GM12872 (cell line): ENCODE results near the gene SLCO6A1.
A peak's percentile ranks its signal among the peaks of the same experiment; 100 is the strongest.

Experiments
- TF ChIP-seq, protein P1 (sequence below): IDR thresholded peaks from 3 replicates; pipeline ENCODE4 v1.5.1; 2011; ENCODE audit warnings: low read depth, mild to moderate bottlenecking, low read length, moderate library complexity; ENCODE audit not compliant: insufficient read depth

SLCO6A1 gene

DNA sequence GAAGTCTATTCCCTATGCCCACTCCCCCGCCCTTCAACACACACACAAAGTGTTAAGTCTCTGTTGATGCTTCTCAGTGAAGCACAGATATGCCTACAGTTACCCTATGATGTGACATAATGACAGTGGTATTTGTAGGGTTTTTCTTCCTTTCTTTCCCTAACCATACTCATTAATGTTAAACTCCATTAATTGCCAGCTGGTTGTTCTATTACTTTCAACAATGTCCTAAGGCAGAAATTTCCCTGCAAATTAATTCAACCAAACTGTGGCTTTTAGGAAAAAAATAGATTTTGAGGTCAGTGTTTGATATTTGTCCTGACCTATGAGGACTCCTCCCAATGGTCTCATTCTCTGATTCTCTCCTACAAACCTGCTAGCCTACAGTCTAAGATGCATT, 38.2 kb upstream of the SLCO6A1 start:
- TF ChIP-seq, protein P1, sequence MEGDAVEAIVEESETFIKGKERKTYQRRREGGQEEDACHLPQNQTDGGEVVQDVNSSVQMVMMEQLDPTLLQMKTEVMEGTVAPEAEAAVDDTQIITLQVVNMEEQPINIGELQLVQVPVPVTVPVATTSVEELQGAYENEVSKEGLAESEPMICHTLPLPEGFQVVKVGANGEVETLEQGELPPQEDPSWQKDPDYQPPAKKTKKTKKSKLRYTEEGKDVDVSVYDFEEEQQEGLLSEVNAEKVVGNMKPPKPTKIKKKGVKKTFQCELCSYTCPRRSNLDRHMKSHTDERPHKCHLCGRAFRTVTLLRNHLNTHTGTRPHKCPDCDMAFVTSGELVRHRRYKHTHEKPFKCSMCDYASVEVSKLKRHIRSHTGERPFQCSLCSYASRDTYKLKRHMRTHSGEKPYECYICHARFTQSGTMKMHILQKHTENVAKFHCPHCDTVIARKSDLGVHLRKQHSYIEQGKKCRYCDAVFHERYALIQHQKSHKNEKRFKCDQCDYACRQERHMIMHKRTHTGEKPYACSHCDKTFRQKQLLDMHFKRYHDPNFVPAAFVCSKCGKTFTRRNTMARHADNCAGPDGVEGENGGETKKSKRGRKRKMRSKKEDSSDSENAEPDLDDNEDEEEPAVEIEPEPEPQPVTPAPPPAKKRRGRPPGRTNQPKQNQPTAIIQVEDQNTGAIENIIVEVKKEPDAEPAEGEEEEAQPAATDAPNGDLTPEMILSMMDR: no peak

DNA sequence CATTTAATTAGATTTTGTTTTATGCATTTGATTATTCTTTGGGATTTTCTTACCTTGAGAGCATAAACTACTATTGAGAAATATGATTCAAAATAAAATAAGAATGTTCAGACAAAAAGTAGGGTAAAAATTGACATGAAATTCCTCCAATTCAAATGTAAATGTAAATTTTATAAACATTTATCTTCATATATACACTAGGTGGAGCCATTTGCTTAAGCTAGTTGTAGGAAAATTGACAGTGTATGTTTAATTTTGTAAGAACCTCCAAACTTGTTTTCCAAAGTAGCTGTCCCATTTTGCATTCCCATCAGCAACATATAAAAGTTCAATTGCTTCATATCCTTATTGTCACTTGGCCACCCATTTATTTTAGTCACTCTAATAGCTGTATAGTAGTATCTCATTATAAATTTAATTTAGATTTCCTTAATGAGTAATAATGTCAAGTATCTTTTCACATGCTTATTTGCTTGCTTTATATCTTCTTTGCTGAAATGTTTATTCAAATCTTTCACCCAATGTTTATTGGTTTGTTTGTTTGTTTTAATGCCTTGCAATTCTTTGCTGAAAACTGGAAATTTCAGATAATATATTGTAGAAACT, 37.6 kb upstream of the SLCO6A1 start:
- TF ChIP-seq, protein P1: peak; percentile 9; the same call in 1 of the 3 replicates

DNA sequence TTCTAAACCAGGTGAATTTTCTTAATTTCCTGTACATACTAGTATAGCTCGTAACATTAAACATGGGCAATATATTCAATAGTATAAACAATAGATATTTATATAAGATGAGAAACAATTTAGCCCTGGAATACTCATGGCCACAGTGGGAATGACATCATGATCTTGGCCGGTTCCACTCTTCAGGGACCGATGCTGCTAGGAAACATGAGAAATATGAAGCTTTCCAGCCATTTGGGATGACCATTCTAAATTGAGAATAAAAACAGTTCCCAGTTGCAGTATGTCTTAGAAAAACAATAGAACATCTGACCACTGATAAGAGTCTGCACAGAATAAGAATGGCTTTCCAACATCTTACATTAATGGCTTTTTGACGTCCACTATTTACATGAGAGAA, 33.3 kb upstream of the SLCO6A1 start:
- TF ChIP-seq, protein P1: no peak

DNA sequence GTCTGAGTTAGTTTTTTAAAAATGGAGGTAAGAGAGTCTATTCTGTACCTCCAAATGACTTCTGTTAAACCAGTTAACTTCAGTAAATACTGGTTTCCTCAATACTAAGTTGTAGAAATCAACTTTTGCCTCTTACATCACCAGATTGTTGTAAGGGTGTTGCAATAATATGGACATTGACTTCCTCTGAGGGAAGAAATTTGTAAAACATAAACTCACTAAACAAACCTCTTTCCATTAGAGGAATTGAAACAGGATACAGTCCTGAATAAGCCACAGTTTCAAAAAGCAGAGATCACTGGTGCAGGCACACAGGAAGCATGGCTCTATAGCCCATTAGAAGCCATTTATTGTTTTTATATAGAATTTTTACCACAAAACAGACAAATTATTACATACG, 32.7 kb upstream of the SLCO6A1 start:
- TF ChIP-seq, protein P1: no peak

DNA sequence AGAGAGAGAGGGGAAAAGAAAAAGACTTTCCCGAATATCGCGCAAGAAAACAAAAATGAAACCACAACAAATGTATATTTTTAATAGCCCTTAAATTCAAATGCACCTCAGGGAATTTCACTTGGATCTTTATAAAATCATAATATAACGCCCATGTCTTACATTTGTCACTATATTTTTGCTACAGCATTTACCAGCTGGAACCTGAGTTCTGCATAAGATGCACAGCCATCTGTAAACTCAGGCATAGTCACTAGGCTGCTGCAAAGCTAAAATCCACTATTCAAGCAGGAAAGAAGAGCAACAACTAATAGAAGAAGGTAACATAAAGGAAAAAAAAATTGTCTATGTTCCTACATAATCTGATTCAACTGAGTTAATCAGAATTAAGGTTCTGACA, 30.6 kb upstream of the SLCO6A1 start:
- TF ChIP-seq, protein P1: no peak

DNA sequence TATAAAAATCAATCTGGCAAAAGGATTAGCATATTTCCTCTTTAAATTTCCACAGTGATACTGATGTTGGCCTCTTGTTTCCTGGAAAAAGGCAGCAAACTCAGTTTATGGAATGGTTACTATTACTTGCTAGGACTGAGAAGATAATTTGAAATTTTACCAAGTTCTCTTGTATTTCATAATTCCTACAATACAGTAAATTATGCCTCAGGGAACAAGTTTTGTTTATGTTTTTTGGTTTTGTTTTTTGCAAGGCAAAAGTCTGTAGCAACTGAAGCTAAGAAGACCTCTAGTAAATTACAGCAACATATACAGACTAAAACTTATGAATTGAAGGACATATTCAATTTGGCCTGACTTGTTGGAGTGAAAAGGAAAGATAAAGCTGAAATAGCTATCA, 30.2 kb upstream of the SLCO6A1 start:
- TF ChIP-seq, protein P1: no peak

DNA sequence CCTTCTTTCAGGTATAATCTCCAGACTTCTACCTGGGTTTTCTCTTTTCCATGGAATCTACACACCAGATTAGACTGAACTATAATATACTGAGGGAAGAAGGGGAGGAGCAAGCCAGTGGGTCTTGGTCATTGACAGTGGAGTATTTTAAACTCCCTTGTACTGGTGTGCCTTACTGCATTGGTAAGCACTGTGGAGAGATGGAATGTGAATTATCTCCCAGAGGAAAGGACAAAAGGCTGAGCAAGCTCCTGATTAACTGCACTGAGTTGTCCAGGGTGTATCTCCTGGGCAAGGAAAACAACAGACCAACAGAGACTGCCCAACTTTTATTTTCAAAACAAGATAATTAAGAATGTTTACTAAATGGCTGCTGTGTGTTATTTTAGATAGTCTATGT, 29.8 kb upstream of the SLCO6A1 start:
- TF ChIP-seq, protein P1: no peak
